Neural cell (in vitro differentiated cells): ENCODE measurements around the gene SIK1.
"Not testable (repeated sequence)": the region's sequence is repeated elsewhere in the genome, so short reads cannot be mapped to it uniquely, and the experiment has no call there.

Experiments used
- RAD21 ChIP-seq: fragments of 450-650 bp; conservative IDR thresholded peaks from 2 replicates; pipeline ENCODE4 v1.6.1; 2014; ENCODE audit warnings: antibody characterized with exemption, mild to moderate bottlenecking, moderate library complexity
- TF ChIP-seq, protein P1 (sequence below): fragments of 450-650 bp; IDR thresholded peaks from 2 replicates; pipeline ENCODE4 v1.5.1; 2014; ENCODE audit warnings: antibody characterized with exemption, mild to moderate bottlenecking, moderate library complexity; ENCODE audit not compliant: poor library complexity, severe bottlenecking

DNA sequence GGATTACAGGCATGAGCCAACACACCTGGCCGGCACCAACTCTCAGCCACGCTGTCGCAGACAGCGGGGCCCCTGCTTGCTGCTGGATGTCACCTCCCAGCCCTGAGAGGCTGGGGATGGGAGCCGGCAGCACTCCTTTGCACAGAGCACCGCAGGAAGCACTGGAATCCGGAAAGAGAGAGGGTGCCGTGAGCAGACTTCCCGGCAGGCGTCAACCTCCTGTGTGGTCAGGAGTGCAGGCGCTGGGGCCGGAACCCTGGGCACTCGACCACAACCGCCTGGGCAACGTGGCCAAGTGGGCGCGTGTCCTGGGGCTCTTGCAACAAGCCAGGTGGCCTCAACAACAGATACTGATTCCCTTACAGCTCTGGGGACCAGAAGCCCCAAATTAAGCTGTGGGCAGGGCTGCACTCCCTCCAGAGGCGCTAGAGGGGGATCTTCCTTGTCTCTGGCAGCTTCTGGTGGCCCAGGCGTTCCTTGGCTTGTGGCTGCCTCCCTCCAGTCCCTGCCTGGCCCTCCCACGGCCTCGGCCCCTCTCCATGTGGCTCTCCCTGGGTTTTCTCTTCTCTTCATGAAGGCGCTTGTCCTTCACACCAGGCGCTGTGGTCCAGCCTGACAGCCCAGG is 20.5 kb upstream of the SIK1 start:
- TF ChIP-seq, protein P1, sequence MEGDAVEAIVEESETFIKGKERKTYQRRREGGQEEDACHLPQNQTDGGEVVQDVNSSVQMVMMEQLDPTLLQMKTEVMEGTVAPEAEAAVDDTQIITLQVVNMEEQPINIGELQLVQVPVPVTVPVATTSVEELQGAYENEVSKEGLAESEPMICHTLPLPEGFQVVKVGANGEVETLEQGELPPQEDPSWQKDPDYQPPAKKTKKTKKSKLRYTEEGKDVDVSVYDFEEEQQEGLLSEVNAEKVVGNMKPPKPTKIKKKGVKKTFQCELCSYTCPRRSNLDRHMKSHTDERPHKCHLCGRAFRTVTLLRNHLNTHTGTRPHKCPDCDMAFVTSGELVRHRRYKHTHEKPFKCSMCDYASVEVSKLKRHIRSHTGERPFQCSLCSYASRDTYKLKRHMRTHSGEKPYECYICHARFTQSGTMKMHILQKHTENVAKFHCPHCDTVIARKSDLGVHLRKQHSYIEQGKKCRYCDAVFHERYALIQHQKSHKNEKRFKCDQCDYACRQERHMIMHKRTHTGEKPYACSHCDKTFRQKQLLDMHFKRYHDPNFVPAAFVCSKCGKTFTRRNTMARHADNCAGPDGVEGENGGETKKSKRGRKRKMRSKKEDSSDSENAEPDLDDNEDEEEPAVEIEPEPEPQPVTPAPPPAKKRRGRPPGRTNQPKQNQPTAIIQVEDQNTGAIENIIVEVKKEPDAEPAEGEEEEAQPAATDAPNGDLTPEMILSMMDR = not testable (repeated sequence)
- TF ChIP-seq RAD21 = not testable (repeated sequence)
